ENCODE results near the gene FOXP1.

Gene FOXP1

GRCh38 chr3:71163198-71163918 lies 420.2 kb downstream of the FOXP1 start:
- DNase-seq = peak; percentile 45

- no peak for DNase-seq
These were observed 421.3 kb downstream of the FOXP1 start for GRCh38 chr3:71162221-71162620.

- DNase-seq = peak; percentile 53
These were observed 422.6 kb downstream of the FOXP1 start for GRCh38 chr3:71160785-71161546.

GRCh38 chr3:71156062-71156665 lies 427.4 kb downstream of the FOXP1 start:
- DNase-seq = no peak

GRCh38 chr3:71154846-71155245 lies 428.7 kb downstream of the FOXP1 start:
- no peak for DNase-seq

- DNase-seq = no peak
These were observed 429.8 kb downstream of the FOXP1 start for GRCh38 chr3:71153713-71154112.

- DNase-seq = no peak
These were observed 430.6 kb downstream of the FOXP1 start for GRCh38 chr3:71152892-71153265.

GRCh38 chr3:71152039-71152891 lies 431.3 kb downstream of the FOXP1 start:
- DNase-seq = no peak

- no peak for DNase-seq
These were observed 433.3 kb downstream of the FOXP1 start for GRCh38 chr3:71149959-71150954.

- DNase-seq = no peak
These were observed 435.0 kb downstream of the FOXP1 start for GRCh38 chr3:71148455-71149060.

GRCh38 chr3:71146673-71147072 lies 436.9 kb downstream of the FOXP1 start:
- no peak for DNase-seq

GRCh38 chr3:71145954-71146353 lies 437.6 kb downstream of the FOXP1 start:
- no peak for DNase-seq

- DNase-seq = no peak
These were observed 438.8 kb downstream of the FOXP1 start for GRCh38 chr3:71144525-71145253.

- DNase-seq = no peak
These were observed 440.0 kb downstream of the FOXP1 start for GRCh38 chr3:71143493-71143892.

- no peak for DNase-seq
These were observed 440.9 kb downstream of the FOXP1 start for GRCh38 chr3:71142441-71143161.

- no peak for DNase-seq
These were observed 443.1 kb downstream of the FOXP1 start for GRCh38 chr3:71140477-71140876.

GRCh38 chr3:71139496-71139895 lies 444.0 kb downstream of the FOXP1 start:
- no peak for DNase-seq

- DNase-seq = no peak
These were observed 445.1 kb downstream of the FOXP1 start for GRCh38 chr3:71138410-71138809.

GRCh38 chr3:71136276-71136675 lies 447.3 kb downstream of the FOXP1 start:
- DNase-seq = no peak
